NT2/D1 (cell line): Measurements from ENCODE around the gene SNX27.

Experiments
- SUZ12 ChIP-seq: IDR thresholded peaks from 2 replicates; pipeline ENCODE4 v1.6.1; 2011; ENCODE audit not compliant: insufficient read length, insufficient read depth; ENCODE audit errors: extremely low read depth
- ZNF274 ChIP-seq: IDR thresholded peaks from 2 replicates; pipeline ENCODE4 v1.6.1; 2011; ENCODE audit warnings: mild to moderate bottlenecking, low read depth, low read length

DNA sequence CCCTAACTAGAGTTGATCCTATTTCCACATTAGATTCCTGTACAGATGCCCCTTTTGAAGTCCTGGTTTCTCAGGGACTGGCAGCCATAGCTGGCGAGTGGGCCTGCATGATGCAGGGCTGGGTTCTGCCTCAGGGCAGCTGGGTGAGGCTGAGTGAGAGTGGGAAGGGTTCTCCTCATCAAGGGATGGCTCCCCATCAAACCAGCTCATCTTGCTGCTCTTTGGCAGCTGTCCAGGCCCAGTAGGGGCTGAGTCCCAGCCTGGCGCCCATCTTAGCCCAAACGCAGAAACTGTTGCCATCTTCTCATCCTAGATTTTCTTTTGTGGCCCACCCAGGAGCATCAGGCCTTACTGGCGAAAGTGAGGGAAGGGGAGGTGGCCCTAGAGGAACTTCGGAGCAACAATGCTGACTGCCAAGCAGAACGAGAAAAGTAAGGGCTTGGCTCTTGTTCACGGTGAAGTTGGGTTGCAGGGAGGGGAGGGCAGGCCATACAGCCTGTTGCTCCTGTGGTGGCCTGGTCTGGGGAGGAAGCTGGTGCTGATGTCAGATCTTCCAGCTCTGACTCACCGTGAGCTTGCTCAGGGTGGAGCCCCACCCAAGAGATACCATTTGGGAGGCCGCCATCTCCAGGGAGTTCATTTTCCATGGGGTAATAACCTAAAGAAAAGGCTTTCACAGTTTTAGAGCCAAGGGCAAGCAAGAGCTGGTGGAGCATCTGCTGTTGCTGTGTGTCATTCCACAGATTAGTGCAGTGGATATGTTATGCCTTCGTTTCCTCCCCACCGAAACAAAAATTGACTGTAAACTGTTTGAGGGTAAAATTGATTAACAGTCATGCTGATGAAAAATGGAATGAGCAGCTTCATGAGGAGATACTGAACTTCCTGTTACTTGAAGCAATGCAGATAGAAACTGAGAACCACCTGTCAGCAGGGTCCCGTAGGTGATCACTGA is 37.0 kb upstream of the SNX27 start:
- TF ChIP-seq SUZ12: no peak
- TF ChIP-seq ZNF274: no peak
